ES-I3 (cell line): Measurements from ENCODE around the gene PPP4R1.

ENCODE experiments used
- H3K36me3 ChIP-seq: 2 replicates; pipeline ENCODE4 v1.6.1; 2013; ENCODE audit warnings: mild to moderate bottlenecking, low read length, control low read depth, moderate library complexity; ENCODE audit not compliant: insufficient read depth
- H3K4me1 ChIP-seq: 2 replicates; pipeline ENCODE4 v1.6.1; 2013; ENCODE audit warnings: mild to moderate bottlenecking, control low read depth, low read length; ENCODE audit not compliant: insufficient read depth
- H3K9ac ChIP-seq: 2 replicates; pipeline ENCODE4 v1.6.1; 2013; ENCODE audit warnings: low read depth, mild to moderate bottlenecking, low read length, moderate library complexity
- H3K9me3 ChIP-seq: 2 replicates; pipeline ENCODE4 v1.6.1; 2013; ENCODE audit warnings: mild to moderate bottlenecking, low read length, moderate library complexity; ENCODE audit not compliant: control insufficient read depth, insufficient read depth

PPP4R1 gene

GRCh38 chr18:9562584-9562983, 51.8 kb downstream of the PPP4R1 start:
- Histone ChIP-seq H3K9me3 (no peaks in the 10 kb centered on the region), H3K36me3 (peaks cover 19% of the 10 kb centered on the region), H3K9ac (no peak overlapping the region), H3K4me1 (no peaks in the 10 kb centered on the region)

- H3K4me1 ChIP-seq: no peaks in the 10 kb centered on the region
- H3K9ac ChIP-seq: no peak overlapping the region
- H3K9me3 ChIP-seq: no peaks in the 10 kb centered on the region
- H3K36me3 ChIP-seq: peaks cover 27% of the 10 kb centered on the region
Measured at GRCh38 chr18:9561759-9562158, 52.6 kb downstream of the PPP4R1 start.

- H3K9me3 ChIP-seq: no peaks in the 10 kb centered on the region
- H3K36me3 ChIP-seq: peaks cover 42% of the 10 kb centered on the region
- no peak overlapping the region for H3K9ac ChIP-seq
- H3K4me1 ChIP-seq: no peaks in the 10 kb centered on the region
Measured at GRCh38 chr18:9559253-9559652, 55.1 kb downstream of the PPP4R1 start.

GRCh38 chr18:9558387-9559064, 55.8 kb downstream of the PPP4R1 start:
- no peaks in the 10 kb centered on the region for H3K9me3 ChIP-seq
- peaks cover 43% of the 10 kb centered on the region for H3K36me3 ChIP-seq
- H3K9ac ChIP-seq: no peak overlapping the region
- H3K4me1 ChIP-seq: no peaks in the 10 kb centered on the region

- Histone ChIP-seq H3K36me3 (peaks cover 39% of the 10 kb centered on the region), H3K9me3 (peaks cover 2% of the 10 kb centered on the region; the same call in 1 of the 2 replicates), H3K9ac (no peak overlapping the region), H3K4me1 (no peaks in the 10 kb centered on the region)
Measured at GRCh38 chr18:9557250-9557943, 57.0 kb downstream of the PPP4R1 start.

- Histone ChIP-seq H3K4me1 (no peaks in the 10 kb centered on the region), H3K9ac (no peak overlapping the region), H3K9me3 (peaks cover 3% of the 10 kb centered on the region), H3K36me3 (peaks cover 61% of the 10 kb centered on the region)
Measured at GRCh38 chr18:9552616-9553015, 61.7 kb downstream of the PPP4R1 start.

- peaks cover 3% of the 10 kb centered on the region for H3K9me3 ChIP-seq
- H3K9ac ChIP-seq: no peak overlapping the region
- no peaks in the 10 kb centered on the region for H3K4me1 ChIP-seq
- H3K36me3 ChIP-seq: peaks cover 61% of the 10 kb centered on the region
Measured at GRCh38 chr18:9552191-9552590, 62.2 kb downstream of the PPP4R1 start.

- no peak overlapping the region for H3K9ac ChIP-seq
- peaks cover 3% of the 10 kb centered on the region for H3K9me3 ChIP-seq
- H3K4me1 ChIP-seq: no peaks in the 10 kb centered on the region
- H3K36me3 ChIP-seq: peaks cover 54% of the 10 kb centered on the region
Measured at GRCh38 chr18:9550429-9550828, 63.9 kb downstream of the PPP4R1 start.

GRCh38 chr18:9549405-9549804, 65.0 kb downstream of the PPP4R1 start:
- Histone ChIP-seq H3K9ac (no peak overlapping the region), H3K36me3 (peaks cover 46% of the 10 kb centered on the region), H3K4me1 (no peaks in the 10 kb centered on the region), H3K9me3 (peaks cover 3% of the 10 kb centered on the region)

- Histone ChIP-seq H3K36me3 (peaks cover 39% of the 10 kb centered on the region), H3K9ac (no peak overlapping the region), H3K4me1 (no peaks in the 10 kb centered on the region), H3K9me3 (peaks cover 3% of the 10 kb centered on the region)
Measured at GRCh38 chr18:9547782-9548181, 66.6 kb downstream of the PPP4R1 start.

GRCh38 chr18:9546468-9546867, 67.9 kb downstream of the PPP4R1 start:
- Histone ChIP-seq H3K36me3 (peaks cover 29% of the 10 kb centered on the region), H3K4me1 (no peaks in the 10 kb centered on the region), H3K9me3 (no peaks in the 10 kb centered on the region), H3K9ac (no peak overlapping the region)

- Histone ChIP-seq H3K9ac (no peak overlapping the region), H3K36me3 (peaks cover 23% of the 10 kb centered on the region), H3K4me1 (no peaks in the 10 kb centered on the region), H3K9me3 (no peaks in the 10 kb centered on the region)
Measured at GRCh38 chr18:9545029-9545428, 69.3 kb downstream of the PPP4R1 start.

- Histone ChIP-seq H3K9ac (no peak overlapping the region), H3K4me1 (no peaks in the 10 kb centered on the region), H3K9me3 (no peaks in the 10 kb centered on the region), H3K36me3 (peaks cover 10% of the 10 kb centered on the region)
Measured at GRCh38 chr18:9542924-9543323, 71.4 kb downstream of the PPP4R1 start.

- Histone ChIP-seq H3K4me1 (no peaks in the 10 kb centered on the region), H3K9ac (no peak overlapping the region), H3K9me3 (no peaks in the 10 kb centered on the region), H3K36me3 (no peaks in the 10 kb centered on the region; the same call in none of the 2 replicates)
Measured at GRCh38 chr18:9539938-9540337, 74.4 kb downstream of the PPP4R1 start.

- Histone ChIP-seq H3K9ac (no peak overlapping the region), H3K4me1 (no peaks in the 10 kb centered on the region), H3K36me3 (no peaks in the 10 kb centered on the region; the same call in none of the 2 replicates), H3K9me3 (no peaks in the 10 kb centered on the region)
Measured at GRCh38 chr18:9539283-9539682, 75.1 kb downstream of the PPP4R1 start.
